EL (cell line): ENCODE results near the gene SPRING1.
"Not testable (repeated sequence)": the region's sequence is repeated elsewhere in the genome, so short reads cannot be mapped to it uniquely, and the experiment has no call there.

Experiments
- DNase-seq: peaks from one replicate; pipeline ENCODE4 v3.0.0-alpha.2; 2016

The SPRING1 gene, protein sequence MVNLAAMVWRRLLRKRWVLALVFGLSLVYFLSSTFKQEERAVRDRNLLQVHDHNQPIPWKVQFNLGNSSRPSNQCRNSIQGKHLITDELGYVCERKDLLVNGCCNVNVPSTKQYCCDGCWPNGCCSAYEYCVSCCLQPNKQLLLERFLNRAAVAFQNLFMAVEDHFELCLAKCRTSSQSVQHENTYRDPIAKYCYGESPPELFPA

DNA sequence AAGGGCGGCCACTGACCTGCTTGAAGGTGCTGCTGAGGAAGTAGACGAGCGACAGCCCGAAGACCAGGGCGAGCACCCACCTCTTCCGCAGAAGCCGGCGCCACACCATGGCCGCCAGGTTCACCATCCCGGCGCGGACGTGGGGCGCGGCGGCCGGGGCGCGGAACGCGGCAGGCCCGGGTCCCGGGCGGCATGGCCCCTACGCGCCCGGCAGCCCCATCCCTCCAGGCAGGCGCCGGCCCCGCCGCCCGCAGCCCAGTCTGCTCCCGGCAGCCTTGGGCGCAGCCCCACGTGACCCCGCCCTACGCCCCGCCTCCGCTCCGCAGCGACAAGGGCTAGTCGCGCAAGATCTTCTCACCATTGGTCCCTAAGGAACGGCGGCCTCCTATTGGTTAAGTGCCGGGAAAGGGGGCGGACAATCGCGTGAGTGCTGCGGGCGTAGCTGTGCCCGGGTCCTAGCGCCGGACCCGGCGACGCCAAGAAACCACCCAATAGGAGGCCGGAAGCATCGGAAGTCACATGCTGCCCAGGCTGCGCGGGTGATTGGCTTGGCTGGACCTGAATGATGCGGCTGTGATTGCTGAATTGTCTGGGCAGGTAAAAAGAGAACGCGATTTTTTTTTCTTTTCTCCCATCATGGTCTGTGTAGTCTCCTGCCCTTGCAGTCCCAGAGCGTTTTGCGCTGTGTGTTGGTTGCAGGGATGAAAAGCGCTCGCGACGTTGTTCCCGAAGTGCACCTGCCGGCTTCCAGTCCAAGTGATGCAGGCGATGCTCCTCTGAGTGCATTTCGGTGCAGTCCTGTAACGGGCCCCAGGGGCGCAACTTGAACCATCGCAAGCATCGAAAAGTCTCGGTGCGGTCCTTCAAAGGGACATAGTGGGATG lies at the start of gene SPRING1, which contains the start of gene RNFT2:
TSS of gene SPRING1 (minus strand) at position 296 of the 884 bp plus-strand sequence. CDS start at position 127, 169 bp downstream.
TSS of gene RNFT2 (plus strand) at position 542 of the 884 bp plus-strand sequence. CDS start 2,183 bp downstream, outside the sequence.
- DNase-seq, result peak; percentile 99

DNA sequence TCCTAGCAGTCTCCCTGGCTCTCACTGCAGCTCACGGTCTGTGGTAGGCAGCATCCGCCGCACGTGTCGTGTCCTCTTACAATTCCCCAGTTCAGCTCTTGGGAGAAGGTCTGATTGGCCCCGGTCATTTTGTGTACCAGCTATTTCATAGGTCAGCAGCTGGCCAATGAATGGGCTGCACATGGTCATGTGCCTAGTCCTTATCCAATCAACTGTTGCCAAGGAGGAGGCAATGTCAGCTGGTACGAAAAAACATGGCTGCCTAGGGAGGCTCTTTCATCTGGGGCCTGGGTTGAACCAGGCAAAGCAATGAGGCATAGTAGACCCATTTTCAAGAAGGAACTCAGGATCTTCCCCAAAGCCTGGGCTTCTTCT lies 46.4 kb upstream of the SPRING1 start:
- DNase-seq, result no peak

DNA sequence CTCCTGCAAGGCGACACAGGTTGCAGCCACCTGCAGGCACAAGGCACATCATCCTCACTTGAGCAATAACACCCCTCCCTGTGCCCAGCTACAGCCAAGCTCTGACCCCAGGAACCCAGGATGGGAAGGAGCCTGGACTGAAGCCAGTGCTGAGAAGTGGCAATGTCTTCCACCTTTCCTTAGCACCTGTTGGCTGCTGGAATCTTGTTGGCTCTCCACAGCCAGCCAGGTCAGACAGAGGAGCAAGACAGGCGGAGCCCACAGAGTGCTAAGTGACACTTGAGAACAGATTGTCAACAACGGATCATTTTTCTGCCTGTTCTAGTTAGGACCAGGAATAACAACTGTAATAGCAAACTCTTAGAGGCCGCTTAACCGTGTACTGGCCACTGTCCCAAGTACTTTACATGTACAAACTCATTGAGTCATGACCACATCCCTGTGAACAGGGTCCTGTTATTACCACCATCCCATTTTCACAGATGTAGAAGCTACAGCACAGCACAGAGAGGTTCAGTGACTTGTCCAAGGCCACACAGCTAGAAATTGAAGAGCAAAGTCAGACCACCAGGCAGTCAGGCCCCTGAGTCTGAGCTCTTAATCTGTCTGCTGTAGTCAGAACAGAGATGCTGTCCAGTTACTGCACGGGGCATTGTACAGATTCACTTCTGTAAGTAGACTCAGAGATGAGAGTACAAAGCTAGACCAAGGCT lies 45.8 kb upstream of the SPRING1 start:
- no peak for DNase-seq

DNA sequence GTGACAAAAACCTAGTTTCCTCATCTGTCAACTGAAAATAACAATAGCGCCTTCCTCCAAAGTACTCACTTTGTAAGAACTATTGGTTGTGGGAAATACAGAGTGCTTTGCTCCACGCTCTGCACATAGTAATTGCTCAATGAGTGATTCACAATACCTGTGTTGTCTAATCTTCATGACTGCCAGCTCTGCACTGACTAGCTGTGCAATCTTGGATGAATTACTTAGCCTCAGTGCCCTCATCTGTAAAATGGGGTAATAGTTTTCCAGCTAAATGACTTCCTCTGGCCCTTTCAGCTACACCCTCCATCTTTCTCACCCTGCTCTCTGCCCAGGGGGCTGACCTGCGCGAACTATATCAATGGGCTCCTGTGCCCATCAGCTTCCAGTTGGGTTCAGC lies 43.1 kb upstream of the SPRING1 start:
- DNase-seq, result no peak

DNA sequence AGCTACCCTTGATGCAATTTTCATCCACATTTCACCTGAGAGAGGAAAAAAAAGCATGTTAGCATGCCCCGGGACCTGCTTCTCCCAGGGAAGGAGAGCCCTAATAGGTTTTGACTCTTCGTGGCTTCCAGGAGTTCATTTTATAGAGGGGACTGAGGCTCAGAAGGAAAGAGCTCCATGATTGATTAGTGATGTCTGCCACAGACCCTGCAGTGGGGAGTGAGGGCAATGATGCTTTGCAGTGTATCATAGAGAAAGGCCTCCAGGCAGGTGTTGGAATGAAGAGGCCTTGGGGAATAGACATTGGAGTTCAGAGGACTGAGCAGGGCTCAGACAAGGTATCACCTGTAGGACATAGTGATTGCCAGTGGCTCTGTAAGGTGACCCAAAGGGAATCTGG lies 41.7 kb upstream of the SPRING1 start:
- DNase-seq, result no peak

DNA sequence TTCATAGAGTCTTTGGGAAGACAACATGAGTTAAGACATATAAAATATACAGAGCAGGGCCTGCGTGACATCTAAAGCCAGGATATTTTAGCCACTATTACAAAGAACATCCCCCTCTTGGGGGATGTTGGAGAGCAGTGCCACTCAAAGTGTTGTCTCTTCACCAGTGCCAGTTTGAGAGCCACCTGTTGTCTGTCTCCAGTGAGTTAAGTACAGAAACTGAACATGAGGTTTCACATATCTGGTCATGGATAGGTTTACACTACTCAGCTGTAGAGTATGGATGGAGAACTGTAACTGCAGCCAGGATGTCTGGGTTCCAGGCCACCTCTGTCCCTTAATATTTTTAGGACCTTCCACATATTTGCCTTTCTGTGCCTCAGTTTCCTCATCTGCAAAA lies 39.4 kb upstream of the SPRING1 start:
- no peak for DNase-seq

DNA sequence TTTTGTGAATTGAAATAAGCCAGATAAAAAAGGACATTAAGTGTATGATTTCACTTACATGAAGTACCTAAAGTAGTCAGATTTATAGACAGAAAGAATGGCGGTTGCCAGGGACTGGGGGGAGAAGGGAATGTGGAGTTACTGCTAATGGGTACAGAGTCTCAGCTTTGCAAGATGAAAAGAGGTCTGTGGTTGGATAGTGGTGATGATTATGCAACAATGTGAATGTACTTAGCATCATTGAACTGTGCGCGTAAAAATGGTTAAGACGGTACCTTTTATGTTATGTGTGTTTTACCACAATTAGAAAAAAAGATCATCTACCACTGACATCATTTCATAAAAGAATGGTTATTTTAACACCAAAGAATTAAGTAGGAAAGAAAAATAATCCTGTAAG lies 36.2 kb upstream of the SPRING1 start:
- DNase-seq, result no peak

DNA sequence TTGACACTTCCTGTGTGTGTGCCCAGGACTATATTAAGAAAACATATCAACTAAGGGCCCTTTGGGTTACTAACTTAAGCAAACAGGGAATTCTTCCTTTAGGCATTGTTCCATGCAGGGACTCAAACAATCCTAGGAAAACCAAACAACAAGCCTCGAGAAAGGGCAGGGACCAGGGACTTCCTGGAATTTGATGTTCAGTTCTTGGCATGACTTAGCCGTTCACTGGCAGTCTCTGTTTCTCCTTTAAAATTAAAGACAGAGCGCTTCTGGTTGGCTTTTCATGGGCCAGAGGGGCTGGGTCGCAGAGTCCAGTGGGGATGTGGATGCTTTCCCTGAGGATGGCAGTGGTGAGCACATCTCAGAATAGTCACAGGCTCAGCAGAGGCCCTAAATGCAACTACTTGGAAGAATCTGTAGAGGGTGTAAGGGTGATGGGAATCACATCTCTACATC lies 35.4 kb upstream of the SPRING1 start:
- peak; percentile 23 for DNase-seq

DNA sequence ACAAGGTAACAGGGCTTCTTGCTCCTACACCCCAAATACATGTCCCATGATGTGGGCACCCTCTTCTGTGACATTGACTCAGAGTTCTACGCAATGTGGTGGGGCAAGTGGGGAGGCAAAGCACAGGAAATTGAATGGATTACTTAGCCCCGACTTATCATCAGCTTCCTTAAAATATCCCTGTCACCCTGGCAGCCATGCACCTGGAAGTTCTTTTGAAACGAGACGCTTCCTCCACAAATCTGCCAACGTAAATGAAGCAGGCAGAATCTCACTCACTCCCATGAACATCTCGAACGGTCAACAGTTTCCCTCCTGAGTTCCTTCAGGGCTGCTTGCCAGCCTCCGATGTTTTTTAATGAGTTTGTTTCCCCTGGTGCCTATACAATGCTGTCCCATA lies 33.8 kb upstream of the SPRING1 start:
- DNase-seq, result no peak

DNA sequence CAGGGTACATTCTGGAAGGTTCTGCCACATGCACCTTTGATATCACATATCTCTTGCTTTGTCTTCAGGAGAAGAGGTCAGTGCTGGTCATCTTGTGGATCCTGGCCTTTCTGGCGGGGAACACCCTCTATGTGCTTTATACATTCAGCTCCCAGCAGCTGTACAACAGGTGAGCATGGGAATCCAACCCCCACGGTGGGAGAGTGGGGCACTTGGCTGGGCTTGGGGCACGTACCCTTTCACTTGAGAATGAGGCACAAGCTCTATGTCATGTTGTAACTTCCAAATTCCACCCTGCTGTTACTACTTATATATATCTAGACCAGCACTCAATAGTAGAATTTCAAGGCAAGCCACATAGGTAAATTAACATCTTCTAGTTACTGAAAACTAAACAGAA lies 28.9 kb upstream of the SPRING1 start:
- no peak for DNase-seq

DNA sequence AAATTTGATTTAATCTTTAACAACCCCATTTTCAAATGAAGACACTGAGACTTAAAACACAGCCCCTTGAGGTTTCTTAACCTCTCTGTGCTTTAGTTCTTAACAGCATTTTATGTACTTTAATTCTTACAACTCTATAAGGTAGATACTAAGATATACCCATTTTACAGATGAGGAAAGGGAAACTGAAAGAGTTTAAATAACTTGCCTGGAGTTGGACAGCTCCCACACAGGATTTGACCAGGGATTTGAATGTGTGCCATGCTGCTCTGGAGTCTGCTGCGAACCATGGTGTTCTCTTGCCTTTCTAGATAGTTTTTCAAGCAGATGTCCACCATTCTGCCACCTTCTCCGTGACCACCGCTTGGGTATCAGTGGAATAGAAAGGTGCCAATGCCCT lies 28.4 kb upstream of the SPRING1 start:
- DNase-seq, result no peak

DNA sequence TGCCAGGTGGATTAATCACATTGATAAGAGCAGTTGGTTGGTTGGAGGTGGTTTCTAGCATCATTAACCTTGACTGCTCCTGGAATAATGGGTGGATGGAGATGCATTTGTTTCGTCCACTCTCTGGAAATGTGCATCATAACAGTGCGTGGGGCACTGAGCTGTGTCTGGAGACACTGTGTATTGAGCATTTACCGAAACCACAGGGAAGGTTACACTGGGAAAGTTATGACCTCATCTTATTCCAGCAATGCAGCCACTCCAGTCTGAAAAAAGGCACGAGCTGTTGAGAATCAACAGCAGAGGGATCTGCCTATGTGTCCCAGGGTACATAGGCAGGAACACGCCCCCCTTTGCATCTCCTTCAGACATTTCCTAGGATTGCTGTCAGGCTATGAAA lies 27.4 kb upstream of the SPRING1 start:
- peak; percentile 6 for DNase-seq

DNA sequence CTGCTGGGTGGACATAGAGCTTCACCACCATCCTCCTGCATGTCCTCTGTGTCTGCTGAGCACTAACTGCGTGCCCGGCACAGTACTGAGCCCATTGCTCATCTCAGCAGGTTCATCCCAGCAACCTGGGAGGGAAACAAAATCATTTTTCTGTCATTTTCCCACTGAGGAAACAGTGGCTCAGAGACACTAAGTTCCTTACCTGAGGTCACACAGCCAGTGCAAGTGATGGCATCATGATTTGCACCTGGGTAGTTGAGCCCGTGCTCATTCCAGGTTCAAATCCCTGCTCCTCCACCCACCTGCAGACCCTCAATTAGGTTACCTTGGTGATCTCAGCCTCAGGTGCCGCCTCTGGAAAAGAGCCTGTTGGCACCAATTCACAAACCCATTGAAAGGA lies 23.6 kb upstream of the SPRING1 start:
- no peak for DNase-seq

DNA sequence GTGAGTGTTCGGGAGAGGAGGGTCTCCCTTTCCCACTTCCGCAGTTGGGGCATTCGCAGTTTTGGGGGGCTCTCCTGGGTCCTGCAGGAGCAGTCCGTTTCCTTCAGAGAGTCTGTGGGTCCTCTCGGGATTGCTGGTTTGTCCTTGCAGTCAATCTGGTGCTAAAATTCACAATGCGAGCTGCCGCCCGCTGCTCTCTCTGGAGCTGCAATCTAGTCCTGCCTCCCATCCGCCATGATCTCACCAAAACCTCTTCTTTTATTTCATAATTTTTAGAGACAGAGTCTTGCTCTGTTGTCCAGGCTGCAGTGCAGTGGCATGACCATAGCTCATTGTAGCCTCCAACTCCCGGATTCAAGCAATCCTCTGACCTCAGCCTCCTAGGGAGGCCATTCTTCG lies 22.8 kb upstream of the SPRING1 start:
- DNase-seq, result no peak

DNA sequence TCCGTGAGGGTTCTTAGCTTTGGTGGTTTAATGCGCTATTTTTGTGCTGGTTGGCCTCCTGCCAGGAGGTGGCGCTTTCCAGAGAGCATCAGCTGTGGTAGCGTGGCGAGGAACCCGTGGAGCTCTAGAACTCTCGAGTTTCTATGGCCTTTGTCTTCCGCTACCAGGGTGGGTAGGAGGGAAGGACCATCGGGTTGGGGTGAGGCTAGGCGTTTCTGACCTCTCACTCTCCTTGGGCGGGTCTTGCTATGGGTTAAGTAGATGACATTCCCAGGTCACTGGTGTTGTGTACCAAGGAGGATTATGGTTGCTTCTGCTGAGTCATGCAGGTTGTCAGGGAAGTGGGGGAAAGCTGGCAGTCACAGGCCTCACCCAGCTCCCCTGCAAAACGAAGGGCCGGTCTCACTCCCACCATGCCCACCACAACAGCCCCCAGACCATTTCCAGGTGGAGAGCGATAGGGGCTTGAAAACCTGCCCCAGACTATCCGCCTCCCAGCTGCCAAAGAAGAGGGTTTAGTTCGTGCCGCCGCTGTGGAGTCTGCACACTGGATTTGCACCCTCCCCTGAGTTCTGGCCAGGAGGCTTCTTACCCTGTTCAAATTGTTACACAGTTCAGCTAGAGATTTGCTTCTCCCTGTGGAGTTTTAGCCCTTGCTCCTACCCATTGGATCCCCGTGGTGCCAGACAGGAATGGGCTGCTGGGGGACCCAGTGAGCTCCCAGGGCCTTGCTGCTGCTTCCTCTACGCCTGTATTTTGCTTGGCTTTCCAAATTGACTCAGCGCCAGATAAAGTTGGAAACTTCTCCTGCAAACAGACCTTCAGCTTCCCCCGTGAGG lies 22.1 kb upstream of the SPRING1 start:
- DNase-seq, result no peak

DNA sequence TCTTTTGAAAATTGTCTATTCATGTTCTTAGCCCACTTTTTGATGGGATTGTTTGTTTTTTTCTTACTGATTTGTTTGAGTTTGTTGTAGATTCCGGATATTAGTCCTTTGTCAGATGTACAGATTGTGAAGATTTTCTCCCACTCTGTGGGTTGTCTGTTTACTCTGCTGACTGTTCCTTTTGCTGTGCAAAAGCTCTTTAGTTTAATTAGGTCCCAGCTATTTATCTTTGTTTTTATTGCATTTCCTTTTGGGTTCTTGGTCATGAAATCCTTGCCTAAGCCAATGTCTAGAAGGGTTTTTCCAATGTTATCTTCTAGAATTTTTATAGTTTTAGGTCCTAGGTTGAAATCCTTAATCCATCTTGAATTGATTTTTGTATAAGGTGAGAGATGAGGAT lies 16.9 kb upstream of the SPRING1 start:
- not testable (repeated sequence) for DNase-seq

DNA sequence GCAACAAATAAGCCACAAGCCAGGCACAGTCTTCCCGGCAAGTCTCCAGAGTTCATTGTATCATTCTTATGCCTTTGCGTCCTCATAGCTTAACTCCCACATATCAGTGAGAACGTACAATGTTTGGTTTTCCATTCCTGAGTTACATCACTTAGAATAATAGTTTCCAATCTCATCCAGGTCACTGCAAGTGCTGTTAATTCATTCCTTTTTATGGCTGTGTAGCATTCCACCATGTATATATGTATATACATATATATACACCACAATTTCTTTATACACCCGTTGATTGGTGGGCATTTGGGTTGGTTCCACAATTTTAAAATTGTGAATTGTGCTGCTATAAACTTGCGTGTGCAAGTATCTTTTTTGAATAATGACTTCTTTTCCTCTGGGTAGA lies 16.2 kb upstream of the SPRING1 start:
- not testable (repeated sequence) for DNase-seq

DNA sequence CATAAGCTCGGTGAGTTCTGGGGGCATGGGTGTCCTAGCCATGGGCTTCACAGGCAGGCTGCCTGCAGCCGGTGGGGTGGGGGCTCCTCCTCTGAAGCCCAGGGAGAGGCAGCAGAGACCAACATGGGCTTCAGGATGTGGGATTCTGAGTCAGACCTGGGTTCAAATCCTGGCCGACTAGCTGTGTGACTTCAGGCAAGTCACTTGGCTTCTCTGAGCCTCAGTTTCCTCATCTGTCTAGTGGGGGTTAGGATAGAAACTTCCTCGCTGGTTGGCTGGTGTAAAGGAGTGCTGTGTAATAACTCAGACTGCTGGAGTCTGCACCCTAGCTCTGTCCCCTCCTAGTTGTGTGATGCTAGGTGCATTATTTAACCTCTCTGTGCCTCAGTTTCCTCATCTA lies 12.4 kb upstream of the SPRING1 start:
- no peak for DNase-seq

DNA sequence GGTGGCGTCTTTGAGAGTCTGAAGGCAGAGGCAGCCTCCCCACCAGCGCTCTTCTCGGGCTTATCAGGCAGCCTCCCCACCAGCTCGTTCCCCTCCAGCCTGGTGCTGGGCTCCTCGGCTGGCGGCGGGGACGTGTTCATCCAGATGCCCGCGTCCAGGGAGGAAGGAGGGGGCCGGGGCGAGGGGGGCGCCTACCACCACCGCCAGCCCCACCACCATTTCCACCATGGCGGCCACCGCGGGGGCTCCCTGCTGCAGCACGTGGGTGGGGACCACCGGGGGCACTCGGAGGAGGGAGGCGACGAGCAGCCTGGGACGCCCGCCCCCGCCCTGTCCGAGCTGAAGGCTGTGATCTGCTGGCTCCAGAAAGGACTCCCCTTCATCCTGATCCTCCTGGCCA lies 12.0 kb upstream of the SPRING1 start:
- no peak for DNase-seq

DNA sequence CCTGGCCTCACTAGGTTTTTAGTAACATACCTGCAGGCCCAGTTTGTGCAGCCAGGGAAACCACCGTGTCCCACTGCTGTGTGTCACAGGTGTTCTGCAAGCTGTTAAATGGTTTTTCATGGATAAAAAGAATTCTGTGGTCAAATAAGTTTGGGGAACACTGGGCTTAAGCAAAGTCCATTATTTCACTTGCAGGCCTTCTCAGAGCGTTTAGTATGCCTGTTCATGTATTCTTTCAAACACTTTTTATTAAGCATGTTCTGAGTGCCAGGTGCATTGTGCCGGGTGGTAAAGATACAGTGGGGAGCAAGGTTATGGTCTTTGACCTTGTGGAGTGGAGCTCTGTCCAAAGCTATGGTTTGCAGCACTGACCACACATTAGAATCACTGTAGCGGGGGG lies 7.7 kb upstream of the SPRING1 start:
- DNase-seq, result no peak

DNA sequence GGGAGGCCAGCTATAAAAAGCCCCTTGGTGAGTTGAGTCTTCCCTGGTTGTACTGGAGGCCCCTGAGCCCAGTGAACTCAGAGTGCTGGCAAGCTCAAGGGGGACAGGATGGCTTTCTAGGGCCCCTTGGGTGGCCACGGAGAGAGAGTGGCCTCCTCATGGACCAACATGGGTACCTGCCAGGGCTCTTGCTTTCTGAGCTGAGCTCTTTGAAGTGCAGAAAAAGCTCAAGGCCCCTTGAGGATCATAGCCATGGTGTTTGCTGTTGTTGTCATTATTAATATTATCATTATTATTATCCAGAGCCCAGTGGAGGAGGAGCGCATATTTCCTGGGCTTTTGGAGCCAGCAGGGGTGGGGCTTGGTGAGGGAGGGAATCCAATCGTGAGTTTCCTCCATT lies 6.9 kb upstream of the SPRING1 start:
- no peak for DNase-seq

DNA sequence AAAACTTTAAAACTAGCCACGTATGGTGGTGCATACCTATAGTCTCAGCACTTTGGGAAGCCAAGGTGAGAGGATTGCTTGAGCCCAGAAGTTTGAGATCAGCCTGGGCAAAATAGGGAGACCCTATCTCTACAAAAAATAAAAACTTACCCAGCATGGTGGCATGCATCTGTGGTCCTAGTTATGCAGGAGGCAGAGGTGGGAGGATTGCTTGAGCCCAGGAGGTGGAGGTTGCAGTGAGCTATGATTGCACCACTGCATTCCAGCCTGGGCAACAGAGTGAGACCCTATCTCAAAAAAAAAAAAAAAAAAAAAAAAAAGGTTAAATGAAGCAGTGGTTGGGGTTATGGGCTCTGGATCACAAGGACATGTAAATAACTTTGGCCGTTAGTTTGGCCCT lies 4.9 kb upstream of the SPRING1 start:
- not testable (repeated sequence) for DNase-seq

DNA sequence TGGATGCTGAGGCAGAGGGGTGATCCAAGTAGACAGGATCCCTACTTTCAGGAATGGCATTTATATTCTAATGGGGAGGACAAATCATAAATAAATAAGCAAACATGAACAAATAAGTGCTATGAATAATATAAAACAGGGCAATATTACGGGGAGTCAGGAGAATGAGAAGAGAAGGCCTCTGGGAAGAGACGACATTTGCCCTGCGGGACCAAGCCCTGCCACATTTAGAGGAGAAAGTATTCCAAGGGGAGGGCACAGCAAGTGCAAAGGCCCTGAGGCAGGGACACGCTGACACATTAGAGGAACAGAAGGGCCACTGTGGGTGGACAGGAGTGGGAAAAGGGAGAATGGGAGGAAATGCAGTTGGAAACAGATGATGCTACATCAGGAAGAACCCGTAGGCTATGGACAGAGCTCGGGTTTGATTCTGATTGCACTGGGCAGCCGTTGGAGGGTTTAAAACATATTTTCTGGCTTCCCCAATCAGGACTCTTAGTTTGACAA lies 1.6 kb upstream of the SPRING1 start:
- DNase-seq, result no peak
